Mesenchymal stem cell (in vitro differentiated cells and primary cell): Measurements from ENCODE around the gene DRAP1.

Experiments
- DNase-seq: peaks from one replicate; pipeline ENCODE4 v3.0.0-alpha.2; 2013
- H2AFZ ChIP-seq: one replicate; pipeline ENCODE4 v1.6.1; 2013; ENCODE audit warnings: low read depth, mild to moderate bottlenecking, control low read depth, inconsistent platforms, low read length, moderate library complexity
- H2AK5ac ChIP-seq: 2 replicates; pipeline ENCODE4 v1.6.1; 2013; ENCODE audit warnings: low read length, moderate library complexity, mild to moderate bottlenecking, inconsistent platforms; ENCODE audit not compliant: severe bottlenecking
- H2BK120ac ChIP-seq: one replicate; pipeline ENCODE4 v1.6.1; 2013; ENCODE audit warnings: low read depth, mild to moderate bottlenecking, inconsistent platforms, low read length, moderate library complexity
- H2BK12ac ChIP-seq, 2 experiments: one replicate each; pipeline ENCODE4 v1.6.1; 2013; ENCODE audit warnings: inconsistent platforms in 2 of 2, low read length in 2 of 2, mild to moderate bottlenecking in 2 of 2, moderate library complexity in 2 of 2, control low read depth in 1 of 2
- H2BK15ac ChIP-seq: one replicate; pipeline ENCODE4 v1.6.1; 2013; ENCODE audit warnings: mild to moderate bottlenecking, low read depth, inconsistent platforms; ENCODE audit not compliant: poor library complexity, severe bottlenecking
- H2BK5ac ChIP-seq: 2 replicates; pipeline ENCODE4 v1.6.1; 2013; ENCODE audit warnings: low read depth, mild to moderate bottlenecking, low read length, control low read depth, inconsistent platforms; ENCODE audit not compliant: poor library complexity, severe bottlenecking
- H3K14ac ChIP-seq, 2 experiments: one replicate each; pipeline ENCODE4 v1.6.1; 2013; ENCODE audit warnings: inconsistent platforms in 2 of 2, low read length in 2 of 2, control low read depth in 1 of 2, mild to moderate bottlenecking in 1 of 2, moderate library complexity in 1 of 2
- H3K18ac ChIP-seq, 2 experiments: one replicate each; pipeline ENCODE4 v1.6.1; 2013; ENCODE audit warnings: inconsistent platforms in 2 of 2, low read length in 2 of 2, control low read depth in 1 of 2, low read depth in 1 of 2, mild to moderate bottlenecking in 1 of 2
- H3K23ac ChIP-seq, 2 experiments: one replicate each; pipeline ENCODE4 v1.6.1; 2013; ENCODE audit warnings: inconsistent platforms in 2 of 2, low read length in 2 of 2, mild to moderate bottlenecking in 2 of 2, moderate library complexity in 2 of 2, control low read depth in 1 of 2
- H3K27ac ChIP-seq: 2 replicates; pipeline ENCODE4 v1.5.1; 2013; ENCODE audit warnings: mild to moderate bottlenecking, moderate library complexity, low read length, control low read depth, inconsistent platforms; ENCODE audit not compliant: poor library complexity, severe bottlenecking
- H3K27me3 ChIP-seq, 2 experiments: 2 replicates each; pipeline versions ENCODE4 v1.6.1 to v1.7.0; 2013; ENCODE audit warnings: low read length in 2 of 2, mild to moderate bottlenecking in 2 of 2, moderate library complexity in 2 of 2, control low read depth in 1 of 2, inconsistent platforms in 1 of 2; ENCODE audit not compliant: control insufficient read depth in 1 of 2, insufficient read depth in 1 of 2
- H3K36me3 ChIP-seq, 2 experiments: 2 replicates each; pipeline versions ENCODE4 v1.6.1 to v1.7.0; 2013; ENCODE audit warnings: low read length in 2 of 2, control low read depth in 1 of 2, inconsistent platforms in 1 of 2, low read depth in 1 of 2, mild to moderate bottlenecking in 1 of 2; ENCODE audit not compliant: insufficient read depth in 2 of 2, control insufficient read depth in 1 of 2
- H3K4ac ChIP-seq, 2 experiments: one replicate each; pipeline ENCODE4 v1.6.1; 2013; ENCODE audit warnings: inconsistent platforms in 2 of 2, low read length in 2 of 2, mild to moderate bottlenecking in 2 of 2, moderate library complexity in 2 of 2, control low read depth in 1 of 2, low read depth in 1 of 2
- H3K4me1 ChIP-seq: 2 replicates; pipeline ENCODE4 v1.6.1; 2013; ENCODE audit warnings: low read depth, low read length, control low read depth; ENCODE audit not compliant: control insufficient read depth, insufficient read depth
- H3K4me2 ChIP-seq: 2 replicates; pipeline ENCODE4 v1.6.1; 2013; ENCODE audit warnings: low read length, mild to moderate bottlenecking, inconsistent platforms; ENCODE audit not compliant: poor library complexity, severe bottlenecking
- H3K4me3 ChIP-seq, 2 experiments: 2 replicates each; pipeline versions ENCODE4 v1.5.1 to v1.7.0; 2013; ENCODE audit warnings: low read length in 2 of 2, mild to moderate bottlenecking in 2 of 2, control low read depth in 1 of 2, low read depth in 1 of 2; ENCODE audit not compliant: insufficient read depth in 1 of 2
- H3K79me1 ChIP-seq: replicated peaks from 2 replicates; pipeline ENCODE4 v1.6.1; 2013; ENCODE audit warnings: mild to moderate bottlenecking, control low read depth, low read length, inconsistent platforms; ENCODE audit not compliant: poor library complexity, severe bottlenecking
- H3K9ac ChIP-seq: 2 replicates; pipeline ENCODE4 v1.7.0; 2013; ENCODE audit warnings: mild to moderate bottlenecking, low read length, moderate library complexity
- H3K9me3 ChIP-seq: 2 replicates; pipeline ENCODE4 v1.7.0; 2013; ENCODE audit warnings: mild to moderate bottlenecking, low read length; ENCODE audit not compliant: control insufficient read depth
- H4K8ac ChIP-seq: one replicate; pipeline ENCODE4 v1.6.1; 2013; ENCODE audit warnings: inconsistent platforms, mild to moderate bottlenecking, low read length, moderate library complexity
- H4K91ac ChIP-seq: one replicate; pipeline ENCODE4 v1.6.1; 2013; ENCODE audit warnings: mild to moderate bottlenecking, low read length, inconsistent platforms
- WGBS: methylation state at CpG from one replicate; pipeline ENCODE4 v1.1.7; 2013; ENCODE audit warnings: mixed read lengths; 5-methylcytosine and 5-hydroxymethylcytosine counted together

The DRAP1 gene

DNA sequence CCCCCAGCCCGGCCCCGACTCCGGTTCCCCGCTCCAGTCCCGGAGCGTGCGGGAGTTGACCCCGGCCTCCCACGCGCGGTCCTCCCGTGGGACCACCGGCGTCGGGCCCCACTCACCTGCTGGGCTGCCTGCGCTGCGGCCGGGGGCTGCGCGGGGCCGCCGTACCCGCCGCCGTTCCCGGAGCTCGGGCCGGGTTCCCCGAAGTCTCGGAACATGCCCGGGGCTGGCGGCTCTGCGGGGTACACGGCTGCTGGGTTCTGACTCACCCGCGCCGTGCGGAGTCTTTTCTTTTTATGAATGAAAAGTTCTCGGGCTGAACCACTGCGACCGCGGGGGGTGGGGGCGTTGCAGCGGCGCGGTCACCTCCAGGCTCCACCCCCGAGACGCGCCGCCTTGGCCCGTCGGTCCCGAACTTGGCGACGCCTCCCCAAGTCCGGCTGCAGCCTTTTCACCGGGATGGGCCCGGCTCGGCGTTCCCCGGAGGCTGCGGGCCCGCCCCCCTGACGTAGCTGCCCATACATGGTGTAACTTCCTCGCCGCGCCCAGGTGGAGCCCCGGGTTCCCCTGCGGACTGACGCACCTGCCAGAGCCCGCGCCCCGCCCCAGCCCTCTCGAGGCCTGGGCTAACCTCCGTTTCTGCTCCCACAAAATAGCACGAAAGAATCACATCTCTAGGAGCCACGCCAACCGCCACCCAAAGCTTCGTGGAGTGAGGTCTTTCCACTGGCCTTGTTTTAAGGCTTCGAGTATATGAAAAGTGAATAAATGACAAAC lies 18.9 kb upstream of the DRAP1 start, which contains the start of gene FOSL1:
TSS of gene FOSL1 (minus strand) at position 264 of the 774 bp plus-strand sequence. CDS start at position 215, 49 bp downstream.
- H3K4me2 ChIP-seq: peak within 1 kb of the TSS; percentile 92
- peak within 1 kb of the TSS; percentile 95 for H2BK5ac ChIP-seq
- H2AK5ac ChIP-seq: peak within 1 kb of the TSS; percentile 57
- peak within 1 kb of the TSS; percentile 80 to 91 for H3K4ac ChIP-seq
- peak within 1 kb of the TSS; percentile 82 for H2BK120ac ChIP-seq
- H3K4me3 ChIP-seq: peak within 1 kb of the TSS; percentile 80 to 98
- H3K23ac ChIP-seq: peak within 1 kb of the TSS in 1 of 2 experiments; percentile 97
- H3K4me1 ChIP-seq: peaks cover 43% of the 10 kb centered on the region
- peaks cover 2% of the 10 kb centered on the region for H3K79me1 ChIP-seq
- H2AFZ ChIP-seq: peak within 1 kb of the TSS; percentile 39
- no peaks in the 10 kb centered on the region for H3K9me3 ChIP-seq
- peak within 1 kb of the TSS; percentile 52 to 95 for H2BK12ac ChIP-seq
- H2BK15ac ChIP-seq: peak within 1 kb of the TSS; percentile 73
- peak within 1 kb of the TSS; percentile 100 for H3K9ac ChIP-seq
- H3K27me3 ChIP-seq: no peaks in the 10 kb centered on the region
- H4K91ac ChIP-seq: peak within 1 kb of the TSS; percentile 83
- H3K18ac ChIP-seq: peak within 1 kb of the TSS; percentile 78 to 95
- H3K27ac ChIP-seq: peak within 1 kb of the TSS; percentile 94
- DNase-seq: peak; percentile 97
- WGBS: 3% methylated on average over 73 of the region's 80 CpGs
- H4K8ac ChIP-seq: peak within 1 kb of the TSS; percentile 84
- peak within 1 kb of the TSS in 1 of 2 experiments; percentile 94 for H3K14ac ChIP-seq
- H3K36me3 ChIP-seq: peaks cover 20 to 28% of the 10 kb centered on the region in 2 experiments

DNA sequence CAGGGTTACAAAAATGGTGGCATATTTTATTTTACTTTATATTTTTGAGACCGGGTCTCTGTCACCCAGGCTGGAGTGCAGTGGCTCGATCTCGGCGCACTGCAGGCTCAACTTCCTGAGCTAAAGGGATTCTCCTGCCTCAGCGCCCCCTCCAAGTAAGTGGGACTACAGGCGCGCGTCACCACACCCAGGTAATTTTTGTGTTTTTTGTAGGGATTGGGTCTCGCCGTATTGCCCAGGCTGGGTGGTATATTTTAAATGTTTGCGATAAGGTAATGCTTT lies 18.4 kb upstream of the DRAP1 start:
- Histone ChIP-seq H3K4me3 (peak overlapping the region in 1 of 2 experiments; percentile 98), H2AFZ (no peak overlapping the region), H3K27ac (peak overlapping the region; percentile 66), H3K18ac (no peak overlapping the region), H2AK5ac (no peak overlapping the region), H2BK120ac (no peak overlapping the region), H2BK5ac (no peak overlapping the region), H3K36me3 (peaks cover 15 to 23% of the 10 kb centered on the region in 2 experiments), H3K23ac (no peak overlapping the region), H3K9ac (peak overlapping the region; percentile 67), H3K4ac (no peak overlapping the region), H3K79me1 (peaks cover 2% of the 10 kb centered on the region), H3K14ac (no peak overlapping the region), H3K27me3 (no peaks in the 10 kb centered on the region), H4K91ac (no peak overlapping the region), H3K4me1 (peaks cover 40% of the 10 kb centered on the region), H4K8ac (no peak overlapping the region), H2BK15ac (peak overlapping the region; percentile 20), H2BK12ac (peak overlapping the region in 1 of 2 experiments; percentile 52), H3K9me3 (no peaks in the 10 kb centered on the region), H3K4me2 (peak overlapping the region; percentile 92)
- no peak for DNase-seq
- WGBS: 83% methylated on average over 8 of the region's 11 CpGs

DNA sequence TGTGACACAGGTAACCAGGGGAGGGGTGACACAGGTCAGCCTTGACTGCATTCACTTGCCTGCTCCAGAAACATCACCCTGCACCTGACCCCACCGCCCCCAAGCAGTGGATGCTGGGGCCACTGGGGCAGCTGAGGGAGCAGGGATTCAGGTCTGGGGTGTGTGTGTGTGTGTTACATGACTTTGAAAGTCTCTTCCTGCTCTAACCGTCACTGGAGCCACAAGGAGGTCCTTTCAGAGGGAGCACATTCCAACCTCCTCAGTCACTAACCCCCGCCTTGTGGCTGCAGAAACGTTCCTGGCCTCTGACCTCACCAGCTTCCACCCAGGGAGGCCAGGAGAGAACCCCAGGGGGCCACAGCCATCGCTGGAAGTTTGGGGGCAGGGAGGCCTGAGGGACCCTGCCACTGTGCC lies 16.2 kb upstream of the DRAP1 start:
- peak overlapping the region; percentile 60 for H2BK5ac ChIP-seq
- H3K79me1 ChIP-seq: peaks cover 2% of the 10 kb centered on the region
- H3K4me1 ChIP-seq: peaks cover 26% of the 10 kb centered on the region
- peaks cover 0 to 4% of the 10 kb centered on the region in 2 experiments for H3K36me3 ChIP-seq
- no peak overlapping the region for H3K23ac ChIP-seq
- no peaks in the 10 kb centered on the region for H3K27me3 ChIP-seq
- H3K27ac ChIP-seq: peak overlapping the region; percentile 88
- peak overlapping the region in 1 of 2 experiments; percentile 69 for H3K4me3 ChIP-seq
- peak overlapping the region; percentile 96 for H4K91ac ChIP-seq
- no peak overlapping the region for H3K14ac ChIP-seq
- peak overlapping the region; percentile 98 for H2BK12ac ChIP-seq
- peak overlapping the region; percentile 78 for H3K9ac ChIP-seq
- peak overlapping the region; percentile 59 to 83 for H3K18ac ChIP-seq
- 0% methylated on average over 4 of the region's 5 CpGs for WGBS
- no peaks in the 10 kb centered on the region for H3K9me3 ChIP-seq
- peak overlapping the region; percentile 65 to 89 for H3K4ac ChIP-seq
- H4K8ac ChIP-seq: peak overlapping the region; percentile 79
- peak; percentile 95 for DNase-seq
- peak overlapping the region; percentile 98 for H2BK15ac ChIP-seq
- peak overlapping the region; percentile 29 for H2BK120ac ChIP-seq
- H2AFZ ChIP-seq: peak overlapping the region; percentile 24
- peak overlapping the region; percentile 71 for H2AK5ac ChIP-seq
- H3K4me2 ChIP-seq: peak overlapping the region; percentile 38

DNA sequence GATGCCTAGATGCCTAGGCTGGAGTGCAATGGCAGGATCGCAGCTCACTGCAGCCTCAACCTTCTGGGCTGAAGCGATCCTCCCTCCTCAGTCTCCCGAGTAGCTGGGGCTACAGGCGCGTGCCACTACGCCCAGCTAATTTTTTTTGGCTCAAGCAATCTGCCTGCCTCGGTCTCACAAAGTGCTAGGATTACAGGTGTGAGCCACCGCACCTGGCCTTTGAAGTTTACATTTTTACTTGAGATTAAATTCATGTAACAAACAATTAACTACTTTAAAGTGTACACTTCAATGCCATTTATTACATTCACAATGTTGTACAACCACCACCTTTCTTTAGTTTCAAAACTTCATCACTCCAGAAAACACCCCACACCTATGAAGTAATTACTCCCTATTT lies 15.5 kb upstream of the DRAP1 start:
- 74% methylated on average over 8 of the region's 8 CpGs for WGBS
- no peaks in the 10 kb centered on the region for H3K9me3 ChIP-seq
- peak overlapping the region; percentile 53 to 72 for H3K4ac ChIP-seq
- no peak overlapping the region for H2BK15ac ChIP-seq
- peak overlapping the region; percentile 21 for H2BK5ac ChIP-seq
- H3K79me1 ChIP-seq: peaks cover 2% of the 10 kb centered on the region
- no peak overlapping the region for H2AFZ ChIP-seq
- no peaks in the 10 kb centered on the region for H3K36me3 ChIP-seq
- H2BK120ac ChIP-seq: no peak overlapping the region
- no peak for DNase-seq
- peak overlapping the region; percentile 88 for H3K27ac ChIP-seq
- peak overlapping the region; percentile 78 for H3K9ac ChIP-seq
- H3K4me2 ChIP-seq: no peak overlapping the region
- H3K18ac ChIP-seq: peak overlapping the region; percentile 67 to 74
- H4K91ac ChIP-seq: peak overlapping the region; percentile 91
- peak overlapping the region; percentile 51 for H4K8ac ChIP-seq
- no peak overlapping the region for H3K23ac ChIP-seq
- no peak overlapping the region for H3K14ac ChIP-seq
- H2AK5ac ChIP-seq: peak overlapping the region; percentile 15
- H3K27me3 ChIP-seq: no peaks in the 10 kb centered on the region
- peaks cover 24% of the 10 kb centered on the region for H3K4me1 ChIP-seq
- peak overlapping the region in 1 of 2 experiments; percentile 69 for H3K4me3 ChIP-seq
- H2BK12ac ChIP-seq: peak overlapping the region; percentile 37 to 93
